GM18868 (cell line): Measurements from ENCODE around the gene BPIFB6.

ENCODE experiments used
- ATAC-seq: cut with Tn5 transposase; IDR thresholded peaks from one replicate; pipeline ENCODE4 v1.9.1; 2021; ENCODE audit warnings: mild to moderate bottlenecking, moderate library complexity; ENCODE audit not compliant: unreplicated experiment

The BPIFB6 gene

GRCh38 chr20:33000802-33001466, 30.5 kb upstream of the BPIFB6 start:
- no peak for ATAC-seq

- no peak for ATAC-seq
These were observed 29.2 kb upstream of the BPIFB6 start for GRCh38 chr20:33002087-33002808.

GRCh38 chr20:33004141-33004751, 27.2 kb upstream of the BPIFB6 start, which contains the start of gene SUN5:
SUN5 (minus strand) TSS chr20:33004433; CDS start chr20:33004340, 93 bp downstream.
- no peak for ATAC-seq

- ATAC-seq: no peak
These were observed 26.3 kb upstream of the BPIFB6 start for GRCh38 chr20:33005132-33005566.

GRCh38 chr20:33005908-33006775, 25.3 kb upstream of the BPIFB6 start:
- no peak for ATAC-seq

GRCh38 chr20:33006776-33007375, 24.6 kb upstream of the BPIFB6 start:
- ATAC-seq: no peak

- no peak for ATAC-seq
These were observed 23.8 kb upstream of the BPIFB6 start, which contains the start of gene BPIFB2 for GRCh38 chr20:33007376-33008335. BPIFB2 (plus strand) TSS chr20:33007704; CDS start chr20:33008575, 871 bp downstream.

- no peak for ATAC-seq
These were observed 22.9 kb upstream of the BPIFB6 start for GRCh38 chr20:33008336-33009213.

GRCh38 chr20:33009214-33010132, 22.0 kb upstream of the BPIFB6 start:
- no peak for ATAC-seq

- ATAC-seq: no peak
These were observed 21.3 kb upstream of the BPIFB6 start for GRCh38 chr20:33010133-33010504.

- no peak for ATAC-seq
These were observed 20.6 kb upstream of the BPIFB6 start for GRCh38 chr20:33010674-33011449.

- no peak for ATAC-seq
These were observed 18.9 kb upstream of the BPIFB6 start for GRCh38 chr20:33012327-33013189.

- ATAC-seq: no peak
These were observed 17.6 kb upstream of the BPIFB6 start for GRCh38 chr20:33013701-33014326.

GRCh38 chr20:33014336-33015113, 16.9 kb upstream of the BPIFB6 start:
- no peak for ATAC-seq
